Stimulated activated CD4-positive, alpha-beta T cell treated with anti-CD3 and anti-CD28 coated beads, Interleukin-15, amount 100 ng/mL, for 24 hours (primary cell): ENCODE data around the gene NCBP2.

Source experiments
- DNase-seq: peaks from one replicate; pipeline ENCODE4 v3.0.0-alpha.2; 2020

NCBP2 gene

GRCh38 chr3:196942226-196942914 lies at the start of gene NCBP2:
Gene NCBP2, minus strand, starts transcription at chr3:196942528. Its CDS starts 25 bp downstream, at chr3:196942503.
- DNase-seq: peak; percentile 100

DNA sequence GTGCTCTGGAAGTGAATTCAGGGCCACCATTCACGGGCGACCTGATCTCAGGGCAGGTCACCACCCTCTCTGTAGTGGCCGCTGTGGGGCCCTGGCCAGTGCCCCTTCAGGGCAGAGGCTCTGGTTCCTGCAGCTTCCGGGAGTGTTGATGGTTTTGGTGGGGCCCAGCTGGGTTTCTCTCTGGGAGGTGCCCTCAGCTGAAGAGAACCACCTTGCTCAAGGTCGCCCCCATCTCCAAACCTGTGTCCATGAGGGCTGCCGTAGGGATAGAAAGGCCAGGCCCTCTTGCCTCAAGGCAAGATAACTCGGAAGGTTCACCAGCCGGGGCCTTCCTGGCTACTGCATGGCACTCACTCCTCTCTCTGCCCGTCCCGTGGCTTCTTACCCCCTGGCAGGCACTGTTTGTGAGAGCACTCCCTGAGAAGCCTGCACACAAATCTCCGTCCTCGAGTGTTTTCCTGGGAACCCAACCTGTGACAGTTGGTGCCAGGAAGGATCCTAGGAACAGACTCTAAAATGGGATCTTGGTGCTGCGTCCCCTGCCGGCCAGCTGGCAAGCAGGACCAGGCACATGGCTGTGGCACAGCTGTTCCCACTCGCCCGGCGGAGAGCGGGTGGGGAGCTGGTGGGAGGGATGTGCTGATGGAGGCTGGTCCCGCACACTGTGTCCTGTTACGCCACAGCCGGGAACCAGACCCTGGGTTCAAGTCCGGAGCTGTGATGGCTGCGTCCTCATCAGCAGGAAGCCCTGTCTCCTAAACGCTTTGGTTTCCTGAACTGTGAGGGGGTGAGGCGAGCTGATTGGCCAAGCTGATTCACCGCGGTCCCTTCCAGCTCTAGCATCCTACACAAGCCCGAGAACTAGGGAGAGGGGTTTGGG lies 49.5 kb upstream of the NCBP2 start:
- no peak for DNase-seq

DNA sequence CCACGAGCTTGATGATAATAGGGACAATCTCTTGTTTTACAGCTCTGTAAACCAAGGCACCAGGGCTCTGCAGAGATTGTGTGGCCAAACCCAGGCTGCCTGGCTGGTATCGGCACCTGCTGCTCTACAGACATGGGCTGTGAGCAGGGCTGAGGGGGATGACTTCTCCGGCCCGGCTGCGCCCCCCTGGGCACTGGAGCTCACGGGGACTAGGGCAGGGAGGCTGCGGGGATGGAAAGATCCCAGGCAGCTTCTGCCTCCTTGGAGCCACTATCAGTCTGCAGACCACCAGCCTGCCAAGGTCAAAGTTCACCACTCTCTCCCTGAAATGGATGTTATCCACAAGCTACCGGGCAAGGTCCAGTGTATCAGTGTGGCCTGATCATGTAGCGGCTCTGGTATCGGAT lies 48.3 kb upstream of the NCBP2 start:
- no peak for DNase-seq

GRCh38 chr3:196989721-196990262 lies 47.5 kb upstream of the NCBP2 start:
- DNase-seq: no peak

DNA sequence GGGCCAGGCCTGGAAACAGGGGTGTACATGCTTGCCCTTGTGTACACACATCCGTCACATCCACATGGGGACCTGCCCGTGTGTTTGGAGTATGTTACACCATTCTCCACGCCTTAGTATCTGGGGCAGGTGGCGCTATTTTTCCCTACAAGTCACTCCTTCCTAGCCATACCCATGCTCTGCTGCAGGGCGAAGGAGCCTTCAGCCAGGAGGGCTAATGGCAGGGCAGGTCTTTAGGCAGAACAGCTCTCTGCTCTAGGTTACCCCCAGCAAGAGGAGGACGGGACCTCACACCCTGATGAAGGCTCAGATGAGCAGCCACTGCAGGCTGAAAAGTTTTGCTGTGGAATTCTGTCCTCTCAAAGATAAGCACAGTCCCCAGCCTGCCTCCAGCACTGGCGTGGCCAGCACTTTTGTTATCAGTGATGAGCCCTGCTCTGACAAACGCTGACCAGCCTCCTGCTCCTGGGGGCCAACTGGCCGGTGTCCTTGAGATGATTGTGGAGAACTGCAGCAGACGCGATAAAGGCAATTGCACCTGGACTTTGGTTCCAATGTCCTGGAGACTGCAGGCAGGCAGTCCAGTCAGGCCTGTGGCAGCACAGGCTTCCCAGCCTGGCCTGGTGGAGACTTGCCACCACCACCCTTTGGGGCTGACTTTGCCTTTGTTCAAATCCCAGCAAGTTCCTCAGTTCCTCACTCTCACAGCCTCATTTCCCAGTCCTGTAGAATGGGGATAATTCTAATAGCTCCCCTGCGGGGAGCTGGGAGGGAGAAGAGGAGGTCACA lies 46.1 kb upstream of the NCBP2 start:
- DNase-seq: no peak

- DNase-seq: no peak
Measured at GRCh38 chr3:196987022-196987421, 44.7 kb upstream of the NCBP2 start.

DNA sequence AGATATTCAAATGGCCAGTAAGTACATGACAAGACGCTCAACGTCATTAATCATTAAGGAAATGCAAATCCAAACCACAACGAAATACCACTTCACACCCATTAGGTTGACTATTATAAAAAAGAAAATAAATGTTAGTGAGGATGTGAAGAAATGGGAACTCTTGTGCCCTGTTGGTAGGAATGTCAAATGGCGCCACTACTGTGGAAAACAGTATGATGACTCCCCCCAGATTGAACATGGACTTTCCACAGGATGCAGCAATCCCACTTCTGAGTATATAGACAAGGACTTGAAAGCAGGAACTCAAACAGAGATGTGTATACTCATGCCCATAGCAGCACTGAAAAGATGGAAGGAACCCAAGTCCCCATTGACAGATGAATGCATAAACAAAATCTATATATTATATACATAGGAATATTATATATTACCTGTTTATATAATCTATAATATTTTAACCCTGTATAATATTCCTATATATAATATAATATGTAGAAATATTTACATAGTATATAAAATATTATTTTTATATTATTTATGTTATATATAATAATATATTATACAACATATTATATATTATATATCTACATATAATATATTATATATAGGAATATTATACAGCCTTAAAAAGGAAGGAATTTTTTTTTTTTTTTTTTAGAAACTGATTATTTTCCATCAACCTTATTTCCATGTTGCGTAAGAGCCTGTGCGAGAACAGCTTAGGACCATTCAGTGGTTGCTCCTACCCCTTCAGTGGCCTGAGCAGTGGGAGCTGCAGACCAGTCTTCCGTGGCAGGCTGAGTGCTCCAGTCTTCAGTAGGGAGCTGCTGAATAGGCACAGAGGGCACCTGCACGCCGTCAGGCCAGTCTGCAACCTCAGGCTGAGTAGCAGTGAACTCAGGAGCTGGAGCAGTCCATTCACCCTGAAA lies 43.9 kb upstream of the NCBP2 start:
- DNase-seq: no peak

- no peak for DNase-seq
Measured at GRCh38 chr3:196985298-196985697, 43.0 kb upstream of the NCBP2 start.

DNA sequence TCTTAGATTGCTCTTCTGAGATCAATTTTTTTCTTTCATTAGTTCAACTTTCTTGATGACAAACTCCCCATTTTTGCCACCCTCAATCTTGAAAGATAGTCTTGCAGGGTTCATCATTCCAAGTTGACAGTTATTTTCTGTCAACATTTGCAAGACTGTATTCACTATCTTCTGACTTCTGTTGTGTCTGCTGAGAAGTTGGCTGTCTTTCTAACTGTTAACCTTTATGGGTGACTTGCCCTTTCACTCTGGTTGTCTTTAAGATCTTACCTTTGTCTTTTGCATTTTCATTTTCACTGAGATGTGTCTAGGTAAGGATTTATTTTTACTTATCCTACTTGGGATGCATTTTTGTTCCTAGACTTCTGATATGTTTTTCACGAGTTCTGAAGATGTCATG lies 40.9 kb upstream of the NCBP2 start:
- no peak for DNase-seq

- DNase-seq: no peak
Measured at GRCh38 chr3:196981657-196982056, 39.3 kb upstream of the NCBP2 start.

GRCh38 chr3:196979545-196979944 lies 37.2 kb upstream of the NCBP2 start:
- DNase-seq: no peak

- DNase-seq: no peak
Measured at GRCh38 chr3:196976941-196977340, 34.6 kb upstream of the NCBP2 start.

GRCh38 chr3:196975349-196975748 lies 33.0 kb upstream of the NCBP2 start:
- no peak for DNase-seq

DNA sequence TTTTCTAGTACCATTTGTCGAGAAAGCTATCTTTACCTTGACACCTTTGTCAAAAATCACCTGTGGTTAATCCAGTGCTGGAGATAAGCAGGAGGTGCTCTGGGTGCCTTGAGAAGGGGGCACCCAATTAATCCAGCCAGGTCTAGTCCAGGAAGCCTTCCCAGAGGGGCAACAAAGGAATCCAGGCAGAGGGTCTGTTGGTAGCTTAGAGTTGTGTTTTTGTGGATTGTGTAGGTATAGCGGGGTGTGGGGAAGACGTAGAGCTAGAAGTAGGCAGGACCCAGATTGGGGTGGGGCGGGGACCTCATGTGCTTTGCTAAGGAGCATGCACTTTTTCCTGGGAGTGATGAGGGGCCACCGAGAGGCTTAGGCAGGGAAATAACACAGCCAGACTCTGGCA lies 32.3 kb upstream of the NCBP2 start:
- no peak for DNase-seq

DNA sequence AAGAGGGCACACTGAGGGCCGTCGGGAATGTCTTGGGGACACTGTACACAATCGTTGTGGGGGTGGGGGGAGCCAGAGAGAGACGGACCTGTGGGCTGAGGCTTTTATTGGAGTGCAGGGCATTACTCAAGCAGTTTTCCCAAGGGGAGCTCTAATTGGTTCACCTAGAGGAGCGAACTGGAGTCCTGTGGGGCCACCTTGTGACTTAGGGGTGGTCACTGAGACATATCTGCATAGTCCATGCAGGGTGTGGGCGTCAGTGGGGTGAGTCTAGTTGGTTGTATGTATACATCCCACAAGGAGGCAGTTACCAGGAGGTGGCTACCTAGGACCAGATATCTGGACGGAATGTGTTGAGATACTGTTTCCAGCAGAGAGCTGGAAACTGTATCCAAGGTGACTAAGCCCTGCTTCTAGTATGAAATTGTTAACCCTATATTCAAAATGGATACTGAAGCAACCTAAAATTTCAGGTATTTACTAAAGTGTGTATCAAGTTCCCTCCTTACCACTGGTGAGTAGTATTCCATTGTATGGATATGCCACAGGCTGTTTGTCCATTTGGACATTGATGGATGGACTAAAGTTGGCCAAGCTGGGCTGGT lies 28.9 kb upstream of the NCBP2 start:
- DNase-seq: no peak

GRCh38 chr3:196970547-196971093 lies 28.3 kb upstream of the NCBP2 start:
- no peak for DNase-seq

DNA sequence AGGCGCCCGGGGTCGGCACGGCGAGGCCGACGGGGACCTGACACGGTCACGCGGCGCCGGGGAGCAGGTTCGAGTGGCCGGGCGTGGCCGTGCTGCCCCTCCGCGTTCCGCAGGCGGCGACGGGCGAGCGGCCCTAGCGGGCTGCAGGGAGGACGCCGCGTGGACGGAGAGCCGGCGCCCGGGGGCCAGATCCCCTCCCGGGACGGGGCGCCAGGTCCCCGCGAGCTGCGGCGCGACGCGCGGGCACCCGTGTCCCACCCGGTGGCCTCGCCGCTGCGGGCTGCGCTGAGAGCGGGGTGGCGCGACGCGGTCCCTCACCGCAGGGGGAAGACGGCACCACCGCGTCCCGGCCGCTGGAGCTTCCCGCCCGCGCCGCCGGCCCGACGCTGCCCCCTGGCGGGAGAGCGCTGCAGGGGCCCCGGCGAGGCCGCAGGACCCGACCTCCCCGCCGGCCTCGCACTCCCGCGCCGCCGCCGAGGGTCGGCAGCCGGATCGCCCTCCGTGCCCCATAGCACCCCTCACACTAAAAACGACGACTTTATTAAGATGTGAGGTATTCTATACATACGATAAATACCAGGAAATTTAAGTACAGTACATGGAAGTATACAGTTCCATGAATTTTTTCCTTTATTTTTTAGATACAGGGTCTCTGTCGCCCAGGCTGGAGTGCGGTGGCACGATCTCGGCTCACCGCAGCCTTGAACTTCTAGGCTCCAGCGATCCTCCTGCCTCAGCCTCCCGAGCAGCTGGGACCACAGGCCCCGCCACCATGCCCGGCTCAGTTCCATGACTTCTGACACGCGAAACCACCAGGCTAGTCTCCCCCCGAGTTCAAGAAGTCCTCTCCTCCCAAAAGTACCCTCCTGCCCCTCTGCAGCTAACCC lies 27.6 kb upstream of the NCBP2 start:
- DNase-seq: peak; percentile 78

DNA sequence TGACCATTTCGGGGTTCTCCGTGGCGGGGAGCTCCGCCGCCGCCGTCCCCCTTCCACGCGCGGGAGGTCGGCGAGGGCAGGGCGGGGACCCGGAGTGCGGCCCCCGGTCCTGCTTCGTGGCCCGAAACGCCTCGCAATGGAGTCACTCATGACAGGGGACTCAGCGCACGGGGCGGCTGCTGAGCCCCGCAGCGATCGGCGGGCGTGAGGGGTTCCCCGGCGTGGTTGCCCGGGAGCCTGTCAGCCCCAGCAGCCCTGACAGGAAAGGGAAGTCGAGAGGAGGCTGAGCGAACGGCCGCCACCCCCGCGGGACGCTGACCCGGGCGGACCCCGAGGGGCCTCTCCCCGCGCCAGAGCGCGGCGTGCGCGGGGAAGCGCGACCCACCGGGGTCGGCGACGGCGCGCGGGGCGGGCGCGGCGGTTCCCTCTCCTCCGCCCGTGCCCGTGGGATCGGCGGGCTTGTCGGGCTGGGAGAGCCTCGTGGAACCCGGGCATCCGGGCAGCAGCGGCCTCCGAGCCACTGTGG lies 26.9 kb upstream of the NCBP2 start:
- DNase-seq: peak; percentile 69

GRCh38 chr3:196968233-196969133 lies 26.2 kb upstream of the NCBP2 start, which contains the start of gene PIGZ:
Gene PIGZ, minus strand, starts transcription at chr3:196968833. Its CDS starts 16,802 bp downstream, at chr3:196952031.
- DNase-seq: peak; percentile 64
